DMS53 treated with DMSO at 0.1 percent for 48 hours (cell line): ENCODE data around the gene PPP1R16B.

Source experiments
- DNase-seq: peaks from one replicate; lab custom pipeline; 2025; ENCODE audit not compliant: unreplicated experiment; lab: John Stamatoyannopoulos, UW

Gene PPP1R16B

GRCh38 chr20:38961530-38962043 is 156.1 kb downstream of the PPP1R16B start:
- no peak for DNase-seq

- peak; percentile 93 for DNase-seq
Measured at GRCh38 chr20:38962044-38962927, 156.8 kb downstream of the PPP1R16B start, which contains the start of gene DHX35. Gene DHX35, plus strand, starts transcription at chr20:38962344. Its CDS starts 24 bp downstream, at chr20:38962368.

- no peak for DNase-seq
Measured at GRCh38 chr20:38962928-38963401, 157.5 kb downstream of the PPP1R16B start.

- DNase-seq = no peak
Measured at GRCh38 chr20:38963745-38964144, 158.2 kb downstream of the PPP1R16B start.

- no peak for DNase-seq
Measured at GRCh38 chr20:38965264-38965663, 159.8 kb downstream of the PPP1R16B start.

GRCh38 chr20:38968090-38968489 is 162.6 kb downstream of the PPP1R16B start:
- DNase-seq = no peak

- no peak for DNase-seq
Measured at GRCh38 chr20:38969708-38970107, 164.2 kb downstream of the PPP1R16B start.

- DNase-seq = no peak
Measured at GRCh38 chr20:38970302-38970701, 164.8 kb downstream of the PPP1R16B start.
